ENCODE data around the gene KRT26.

DNA sequence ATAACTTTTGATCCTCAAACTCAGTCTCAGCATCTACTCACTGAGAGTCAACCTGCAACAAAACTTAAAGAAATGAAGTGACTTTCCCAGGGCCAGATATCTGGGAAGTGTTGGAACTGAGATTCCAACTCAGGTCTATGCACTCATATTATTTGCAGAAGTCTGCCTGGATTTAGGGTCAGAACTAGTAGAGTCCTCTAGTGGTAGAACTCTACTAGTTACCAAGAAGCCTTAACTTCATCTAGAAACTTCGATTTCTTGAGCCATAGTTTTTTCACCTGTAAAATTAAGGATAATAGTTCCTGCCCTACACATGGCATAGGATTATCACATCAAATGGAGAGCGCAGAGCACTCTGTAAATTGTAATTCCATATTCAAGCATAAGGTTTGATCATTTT lies 45.1 kb downstream of the KRT26 start:
- TF ChIP-seq CTCF (IDR thresholded peaks at IDR 0.05) (peak in 2 of 7 experiments; percentile 38 to 42), POLR2A (IDR thresholded peaks at IDR 0.05) (no peak), EP300 (IDR thresholded peaks at IDR 0.05) (no peak)

All from stomach (tissue), 4 donors.